ENCODE measurements around the gene ZIC2.
"Not testable (repeated sequence)": the region's sequence is repeated elsewhere in the genome, so short reads cannot be mapped to it uniquely, and the experiment has no call there.

The ZIC2 gene

GRCh38 chr13:99995589-99996380 is 14.2 kb downstream of the ZIC2 start:
- no peak for DNase-seq

GRCh38 chr13:99996381-99996973 is 14.9 kb downstream of the ZIC2 start:
- DNase-seq = no peak

- no peak for DNase-seq
Observed at GRCh38 chr13:99997702-99998214, 16.2 kb downstream of the ZIC2 start.

GRCh38 chr13:99998261-99998660 is 16.7 kb downstream of the ZIC2 start:
- no peak for DNase-seq

- no peak for DNase-seq
Observed at GRCh38 chr13:100014621-100015020, 33.0 kb downstream of the ZIC2 start.

GRCh38 chr13:100019780-100020356 is 38.3 kb downstream of the ZIC2 start:
- no peak for DNase-seq

GRCh38 chr13:100022798-100023197 is 41.2 kb downstream of the ZIC2 start:
- DNase-seq = no peak

- no peak for DNase-seq
Observed at GRCh38 chr13:100024023-100024422, 42.4 kb downstream of the ZIC2 start.

- no peak for DNase-seq
Observed at GRCh38 chr13:100029933-100030332, 48.3 kb downstream of the ZIC2 start.

- DNase-seq = not testable (repeated sequence)
Observed at GRCh38 chr13:100032642-100033041, 51.1 kb downstream of the ZIC2 start.

GRCh38 chr13:100035936-100036335 is 54.4 kb downstream of the ZIC2 start:
- no peak for DNase-seq
